HG02571 (cell line): ENCODE measurements around the gene GABRR3.

Experiments used
- ATAC-seq: cut with Tn5 transposase; IDR thresholded peaks from one replicate; pipeline ENCODE4 v1.9.1; 2021; ENCODE audit warnings: mild to moderate bottlenecking, moderate library complexity; ENCODE audit not compliant: unreplicated experiment

GABRR3 gene

GRCh38 chr3:98035208-98035607, at the start of gene GABRR3:
Gene GABRR3 (minus strand): TSS chr3:98035315. CDS start chr3:98034987, 328 bp downstream.
- ATAC-seq, result no peak

GRCh38 chr3:98073486-98073885, 38.4 kb upstream of the GABRR3 start:
- no peak for ATAC-seq

- ATAC-seq, result no peak
Observed at GRCh38 chr3:98070840-98071239, 35.7 kb upstream of the GABRR3 start.

- ATAC-seq, result no peak
Observed at GRCh38 chr3:98068824-98069223, 33.7 kb upstream of the GABRR3 start.

- ATAC-seq, result no peak
Observed at GRCh38 chr3:98058244-98058960, 23.3 kb upstream of the GABRR3 start.

GRCh38 chr3:98057631-98058030, 22.5 kb upstream of the GABRR3 start:
- ATAC-seq, result no peak

GRCh38 chr3:98056035-98056434, 20.9 kb upstream of the GABRR3 start:
- no peak for ATAC-seq

GRCh38 chr3:98049271-98049670, 14.2 kb upstream of the GABRR3 start:
- no peak for ATAC-seq

GRCh38 chr3:98048586-98048985, 13.5 kb upstream of the GABRR3 start:
- no peak for ATAC-seq

GRCh38 chr3:98041350-98041749, 6.2 kb upstream of the GABRR3 start:
- no peak for ATAC-seq

GRCh38 chr3:98039322-98040024, 4.4 kb upstream of the GABRR3 start:
- ATAC-seq, result peak; percentile 96

- ATAC-seq, result no peak
Observed at GRCh38 chr3:98038876-98039275, 3.8 kb upstream of the GABRR3 start.

GRCh38 chr3:98038286-98038685, 3.2 kb upstream of the GABRR3 start:
- no peak for ATAC-seq

GRCh38 chr3:98034486-98034885, 629 bp downstream of the GABRR3 start:
- ATAC-seq, result no peak

- ATAC-seq, result no peak
Observed at GRCh38 chr3:98034036-98034435, 1.1 kb downstream of the GABRR3 start.

- ATAC-seq, result no peak
Observed at GRCh38 chr3:98032904-98033303, 2.2 kb downstream of the GABRR3 start.

- no peak for ATAC-seq
Observed at GRCh38 chr3:98032265-98032664, 2.9 kb downstream of the GABRR3 start.

- no peak for ATAC-seq
Observed at GRCh38 chr3:98029083-98029482, 6.0 kb downstream of the GABRR3 start.

- ATAC-seq, result no peak
Observed at GRCh38 chr3:98027085-98027446, 8.0 kb downstream of the GABRR3 start.

- ATAC-seq, result no peak
Observed at GRCh38 chr3:98026425-98027084, 8.6 kb downstream of the GABRR3 start.

GRCh38 chr3:98025392-98025945, 9.6 kb downstream of the GABRR3 start:
- ATAC-seq, result no peak
